GM19238 (cell line): Measurements from ENCODE around the gene CACNA1C.

ENCODE experiments used
- DNase-seq: peaks from one replicate; pipeline ENCODE4 v3.0.0; 2011; ENCODE audit warnings: low spot score; ENCODE audit not compliant: insufficient read length

CACNA1C gene

DNA sequence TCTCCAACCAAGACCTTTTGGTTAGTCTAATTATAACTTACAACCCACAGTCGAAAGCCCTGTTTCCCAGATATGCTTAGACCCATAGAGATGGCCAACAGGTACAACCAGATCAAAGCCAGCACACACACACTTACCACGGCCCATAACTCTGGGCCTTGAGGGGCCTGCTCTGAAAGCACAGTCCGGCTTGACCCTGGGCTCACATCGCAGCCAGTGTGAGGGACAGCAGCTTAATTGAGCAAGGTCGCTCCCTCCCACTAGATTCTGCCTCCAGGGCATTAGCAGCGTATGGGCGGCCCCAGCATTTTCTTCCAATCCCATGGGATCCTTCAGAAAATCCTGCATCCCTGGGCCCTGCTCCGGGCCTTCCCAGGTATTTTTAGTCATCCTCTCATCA, 584.6 kb downstream of the CACNA1C start:
- no peak for DNase-seq

DNA sequence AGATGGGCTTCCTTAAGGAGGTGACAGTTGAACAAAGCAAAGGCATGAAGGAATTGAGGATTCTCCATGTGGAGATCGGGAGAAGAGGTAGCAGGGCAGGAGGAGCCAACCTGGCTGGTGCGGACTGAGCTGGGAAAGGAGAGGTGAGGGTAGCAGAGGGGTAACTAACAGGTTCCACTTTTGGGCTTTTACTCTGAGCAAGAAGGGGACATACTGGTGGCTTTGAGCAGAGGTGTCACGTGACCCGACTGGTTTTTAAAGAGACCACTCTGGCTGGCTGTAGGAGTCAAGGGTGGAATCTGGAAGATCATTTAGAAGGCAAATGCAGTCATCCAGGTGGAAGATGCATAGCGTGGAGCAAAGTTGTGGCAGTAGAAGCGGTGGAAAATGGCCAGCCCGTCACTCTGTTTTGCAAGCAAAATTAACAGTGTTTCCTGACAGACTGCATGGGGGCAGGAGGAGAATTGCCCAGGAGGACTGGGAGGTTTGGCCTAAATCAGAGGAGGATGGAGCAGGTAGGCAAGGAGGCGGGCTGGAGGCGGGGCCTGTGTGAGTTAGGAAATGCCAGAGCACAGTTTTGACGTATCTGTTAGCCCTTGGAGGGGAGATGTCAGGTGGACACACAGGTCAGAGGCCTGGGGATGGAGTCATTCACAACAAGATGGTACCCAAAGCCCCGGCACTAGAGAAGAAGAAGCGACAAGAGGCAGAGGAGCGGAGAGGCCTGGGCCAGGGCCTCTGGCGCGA, 585.7 kb downstream of the CACNA1C start:
- no peak for DNase-seq

DNA sequence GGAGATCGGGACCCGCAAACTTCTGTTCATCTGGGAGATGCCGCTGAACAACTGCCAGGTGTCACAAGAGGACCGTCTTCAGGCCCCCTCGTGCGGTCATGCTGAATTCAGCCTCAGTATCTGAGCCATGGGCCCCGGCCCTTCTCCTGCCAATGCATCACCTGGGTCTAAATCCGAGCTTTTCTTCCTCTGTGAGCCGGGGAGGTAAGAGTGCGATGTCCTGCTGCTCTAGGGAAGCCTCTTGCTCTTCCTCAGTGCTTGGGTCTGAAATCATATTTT, 586.2 kb downstream of the CACNA1C start:
- no peak for DNase-seq

DNA sequence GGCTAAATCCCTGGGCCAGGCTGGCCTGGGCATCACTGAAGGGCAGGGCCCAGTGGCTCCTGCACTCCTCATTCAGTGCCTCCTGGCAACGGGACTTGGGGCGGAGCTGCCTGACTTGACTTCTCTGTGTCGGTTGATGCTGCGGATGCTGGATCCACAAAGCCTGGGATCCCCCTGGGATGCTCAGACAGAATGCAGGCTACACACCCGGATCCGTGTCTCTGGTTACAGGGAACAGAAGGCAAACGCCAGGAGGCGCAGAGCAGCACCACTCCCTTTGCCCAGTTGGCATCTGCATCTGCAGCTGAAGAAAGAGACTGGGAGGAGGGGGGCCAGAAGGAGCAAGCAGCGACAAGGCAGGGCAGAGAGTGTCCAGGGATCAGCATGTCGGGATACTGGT, 587.5 kb downstream of the CACNA1C start:
- DNase-seq, result no peak

DNA sequence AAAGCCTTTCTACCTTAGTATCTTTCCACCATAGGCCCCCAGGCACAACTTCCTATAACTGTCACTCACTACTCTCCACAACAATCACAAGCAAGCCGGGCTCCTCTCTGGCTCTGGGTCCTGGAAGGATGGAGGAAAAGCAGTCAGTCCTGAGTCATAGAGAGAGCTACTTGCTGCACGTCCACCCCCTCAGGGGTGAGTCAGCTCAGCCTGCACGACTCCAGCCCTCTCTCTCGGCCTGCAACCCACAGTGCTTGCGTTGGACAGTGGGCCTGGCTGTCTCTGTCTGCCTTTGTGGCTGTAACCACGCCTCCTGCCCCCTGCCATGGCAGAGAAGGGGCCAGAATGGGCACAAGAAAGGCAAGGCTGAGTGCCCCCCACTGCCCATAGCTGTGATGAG, 587.9 kb downstream of the CACNA1C start:
- no peak for DNase-seq

DNA sequence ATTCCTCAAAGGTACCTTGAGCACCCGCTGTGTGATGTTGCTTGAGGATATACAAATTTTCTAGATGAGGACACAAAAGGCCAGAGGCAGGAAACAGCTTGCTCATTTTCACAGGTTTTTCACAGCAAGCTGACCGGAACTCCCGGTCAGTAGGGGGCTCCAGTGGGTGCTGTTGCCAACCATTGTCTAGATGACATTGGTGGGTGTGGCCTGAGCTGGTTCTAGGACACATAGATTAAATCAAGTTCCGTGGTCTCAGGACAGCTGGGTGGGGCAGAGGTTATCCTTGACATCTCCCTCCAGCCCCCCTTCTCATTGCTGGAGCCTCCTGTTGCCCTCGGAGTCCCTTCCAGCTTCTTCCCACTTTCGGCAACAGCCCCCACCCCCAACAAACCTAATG, 588.4 kb downstream of the CACNA1C start:
- no peak for DNase-seq

DNA sequence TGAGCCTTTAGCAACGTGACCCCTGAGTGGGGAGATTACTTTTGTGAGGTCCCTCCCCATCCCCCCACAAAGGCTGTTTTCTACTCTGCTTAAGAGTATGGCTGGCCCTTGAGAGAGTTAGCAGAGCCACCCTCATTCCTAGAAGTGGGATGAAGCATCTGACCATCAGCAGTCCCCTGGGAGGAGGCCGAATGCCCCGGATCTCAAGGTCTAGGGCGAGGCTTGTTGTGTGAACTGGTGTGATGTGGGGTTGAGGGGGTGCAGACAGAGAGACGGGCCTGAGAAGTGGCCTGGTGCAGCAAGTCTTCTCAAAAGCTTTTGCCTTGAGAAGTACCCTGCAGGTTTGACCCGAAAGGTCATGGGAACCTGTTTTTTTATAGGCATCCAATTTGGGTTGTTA, 589.0 kb downstream of the CACNA1C start:
- DNase-seq, result no peak

DNA sequence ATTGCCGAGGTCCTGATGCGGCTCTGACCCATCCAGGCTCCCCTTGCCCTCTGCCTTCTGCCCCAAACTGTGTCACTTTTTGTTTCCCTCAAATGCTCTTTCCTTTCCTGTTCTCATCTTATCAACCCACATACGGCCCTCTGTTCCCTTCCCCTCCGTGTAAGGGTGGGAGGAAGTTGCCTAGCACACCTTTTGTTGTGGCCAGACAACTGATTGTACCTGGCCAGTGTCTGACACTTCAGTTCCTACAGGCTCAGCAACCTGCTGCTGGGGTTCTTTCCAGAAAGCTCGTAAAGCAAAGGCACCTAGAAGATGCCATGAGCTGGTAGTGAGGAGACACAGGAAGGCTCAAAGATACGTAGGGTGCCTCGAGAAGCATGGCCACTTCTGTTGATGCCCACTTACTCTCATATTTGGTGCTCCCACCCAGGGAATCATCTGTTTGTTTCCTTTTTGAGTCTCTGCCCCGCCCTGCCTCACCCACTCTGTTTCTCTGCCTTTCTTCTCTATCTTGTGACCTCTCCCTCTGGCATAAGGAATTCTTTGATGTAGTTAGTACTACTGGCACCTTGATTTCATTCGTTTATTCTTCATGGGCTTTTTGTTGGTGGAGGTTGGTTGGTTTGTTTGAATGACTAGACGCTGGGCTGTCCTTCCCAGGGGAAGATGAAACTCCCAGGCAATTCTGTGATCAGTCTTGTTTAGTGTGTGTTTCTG, 589.5 kb downstream of the CACNA1C start:
- no peak for DNase-seq

DNA sequence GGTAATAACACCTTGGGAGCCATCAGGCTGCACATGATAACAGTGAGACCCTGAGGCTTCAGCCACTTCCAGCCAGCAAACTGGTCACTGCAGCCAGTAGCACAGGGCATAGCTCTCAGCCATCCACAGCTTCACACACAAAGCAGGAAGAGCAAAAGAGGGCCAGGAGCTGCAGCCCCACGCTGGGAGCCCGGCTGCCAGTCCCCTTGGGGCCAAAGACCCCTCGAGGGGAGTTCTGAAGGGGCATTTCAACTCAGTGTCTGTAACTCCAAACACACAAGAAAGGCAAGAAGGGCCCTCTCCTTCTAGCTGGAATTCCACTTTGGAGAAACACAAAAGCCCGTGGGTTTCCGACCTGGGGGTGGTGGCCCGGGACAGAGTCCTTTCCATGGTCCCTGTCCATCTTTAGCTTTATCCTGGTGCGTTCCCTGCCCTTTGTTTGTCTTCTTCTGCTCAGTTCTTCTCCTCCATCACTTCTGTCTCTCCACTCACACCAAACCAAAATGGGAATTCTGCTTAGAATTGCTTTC, 590.2 kb downstream of the CACNA1C start:
- no peak for DNase-seq

DNA sequence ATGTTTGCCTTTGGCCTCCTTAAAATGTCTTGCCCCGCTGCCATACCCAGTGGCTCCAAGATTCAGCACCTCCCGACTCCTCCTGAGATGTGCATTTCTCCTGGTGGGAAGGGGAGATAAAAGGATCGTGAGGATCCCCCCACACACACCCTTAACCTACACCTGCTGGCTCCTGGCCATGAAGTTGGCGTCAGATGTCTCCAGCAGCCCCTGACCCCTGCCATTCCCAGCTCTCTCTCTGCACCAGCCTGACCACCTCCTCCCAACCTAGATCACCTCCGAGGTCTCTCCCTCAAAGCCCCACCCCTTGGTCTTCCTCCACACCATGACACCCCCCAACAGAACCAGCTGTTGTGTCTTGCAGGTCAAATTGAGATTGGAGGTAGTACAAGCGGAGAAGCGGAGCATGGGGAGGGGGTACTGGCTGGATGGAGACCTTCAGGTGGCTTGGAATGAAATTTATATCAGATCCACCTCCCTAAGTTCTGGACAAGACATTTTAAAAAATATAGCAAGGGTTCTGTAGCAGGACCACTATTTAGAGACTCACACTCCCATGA, 590.9 kb downstream of the CACNA1C start:
- DNase-seq, result no peak

DNA sequence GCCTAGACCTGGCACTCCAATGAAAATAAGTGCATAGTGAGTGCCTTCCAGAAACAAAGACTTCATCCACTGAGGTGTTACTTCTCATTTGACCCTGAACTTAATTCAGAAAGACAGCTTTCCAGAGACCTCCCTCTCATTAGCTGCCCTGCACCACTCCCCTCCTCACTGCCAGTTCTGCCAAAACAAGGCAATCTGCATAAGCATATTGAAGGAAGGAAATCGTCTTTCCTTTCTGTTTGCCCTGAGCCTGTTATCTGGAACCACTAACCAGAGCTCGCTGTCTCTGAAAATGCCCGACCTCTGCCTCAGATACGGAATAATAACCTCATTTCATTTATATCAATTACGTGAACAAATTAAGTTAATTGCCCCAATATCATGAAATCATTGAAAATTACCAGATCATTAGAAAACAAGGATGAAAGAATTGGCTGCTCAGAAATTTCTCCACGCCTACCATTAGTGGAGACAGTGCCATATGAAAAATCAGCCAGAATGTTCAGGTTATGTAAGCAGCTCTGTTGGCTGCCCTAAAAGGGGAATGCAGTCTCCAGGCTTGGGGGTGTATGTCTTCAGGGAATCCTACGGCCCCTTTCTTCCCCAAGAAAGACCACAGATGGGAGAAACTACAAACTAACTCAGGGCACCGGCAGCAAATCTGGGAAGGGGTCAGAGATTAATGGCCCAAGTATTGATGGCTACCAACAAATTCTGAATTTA, 592.1 kb downstream of the CACNA1C start:
- DNase-seq, result no peak

DNA sequence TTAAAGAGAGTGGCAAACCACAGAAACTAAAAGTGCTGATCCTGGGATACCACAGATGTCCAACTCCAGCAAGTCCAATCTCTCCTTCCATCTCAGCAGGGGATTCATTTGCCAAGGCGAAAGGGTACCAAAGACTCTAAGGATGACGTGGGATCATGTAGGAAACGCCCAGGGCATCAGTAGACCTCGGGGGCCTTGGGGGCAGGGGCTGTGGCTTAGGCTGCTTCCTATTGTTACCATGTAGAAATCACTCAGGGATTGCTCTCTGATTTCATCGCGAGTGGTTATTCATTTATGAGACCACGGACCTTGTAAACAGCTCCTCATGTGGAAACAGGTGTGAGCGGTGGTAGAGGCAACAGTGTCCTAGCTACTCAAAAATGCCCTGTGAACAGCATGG, 592.7 kb downstream of the CACNA1C start:
- no peak for DNase-seq

DNA sequence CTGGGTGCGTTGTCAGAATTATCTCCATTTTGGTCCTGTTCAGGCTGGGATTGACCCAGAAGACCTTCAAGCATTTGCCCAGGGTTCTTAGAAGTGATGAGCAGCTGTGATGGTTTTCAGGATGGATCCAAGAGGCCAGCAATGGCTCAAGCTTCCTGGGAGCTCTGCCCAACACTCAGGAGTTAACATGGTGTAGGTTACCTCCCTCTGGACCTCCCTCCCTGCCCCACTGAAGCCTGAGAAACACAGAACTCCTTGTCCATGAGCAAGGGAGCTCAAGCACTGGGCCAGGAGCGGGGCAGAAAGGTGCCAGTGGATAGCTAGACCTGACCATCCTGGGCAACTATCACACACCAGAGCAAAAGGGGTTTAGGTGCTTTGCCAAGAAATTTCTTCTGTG, 593.6 kb downstream of the CACNA1C start:
- DNase-seq, result no peak

DNA sequence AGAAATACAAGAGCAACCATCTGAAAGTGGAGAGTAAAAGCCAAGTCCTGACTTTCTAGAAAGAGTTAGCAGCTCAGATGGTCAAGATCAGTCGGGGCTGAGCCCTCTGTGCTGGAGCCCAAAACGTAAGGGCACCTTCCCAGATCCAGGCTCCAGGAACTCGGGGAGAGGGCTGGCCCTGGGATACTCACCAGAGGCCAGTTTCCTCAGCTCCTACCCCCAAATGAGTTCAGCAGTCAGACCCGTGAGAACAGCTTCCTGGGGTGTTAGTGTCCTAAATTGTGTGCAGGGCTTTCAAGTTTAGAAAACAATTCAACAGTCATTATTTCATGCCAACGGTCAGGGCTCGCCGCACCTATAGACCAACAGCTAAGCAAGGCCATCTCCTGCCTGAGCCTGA, 594.4 kb downstream of the CACNA1C start:
- no peak for DNase-seq

DNA sequence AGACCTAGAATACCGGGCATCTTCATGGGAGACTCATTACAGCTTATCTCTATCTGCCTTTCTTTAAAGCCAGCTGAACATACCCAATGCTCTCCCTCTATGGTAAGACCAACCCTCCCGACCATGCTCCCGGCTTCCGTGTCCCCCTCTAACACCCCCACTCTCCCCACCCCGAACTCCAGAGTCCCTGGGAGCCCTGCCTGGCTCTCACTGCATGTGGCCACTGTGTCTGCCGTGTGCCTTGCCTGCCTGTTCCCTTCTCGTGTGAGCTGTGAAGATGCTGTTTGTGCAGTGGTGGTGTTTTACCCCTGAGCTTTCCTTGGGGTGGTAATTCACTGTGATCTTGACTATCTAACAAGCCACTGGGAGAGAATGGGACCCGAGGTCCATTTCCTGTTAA, 595.6 kb downstream of the CACNA1C start:
- DNase-seq, result no peak

DNA sequence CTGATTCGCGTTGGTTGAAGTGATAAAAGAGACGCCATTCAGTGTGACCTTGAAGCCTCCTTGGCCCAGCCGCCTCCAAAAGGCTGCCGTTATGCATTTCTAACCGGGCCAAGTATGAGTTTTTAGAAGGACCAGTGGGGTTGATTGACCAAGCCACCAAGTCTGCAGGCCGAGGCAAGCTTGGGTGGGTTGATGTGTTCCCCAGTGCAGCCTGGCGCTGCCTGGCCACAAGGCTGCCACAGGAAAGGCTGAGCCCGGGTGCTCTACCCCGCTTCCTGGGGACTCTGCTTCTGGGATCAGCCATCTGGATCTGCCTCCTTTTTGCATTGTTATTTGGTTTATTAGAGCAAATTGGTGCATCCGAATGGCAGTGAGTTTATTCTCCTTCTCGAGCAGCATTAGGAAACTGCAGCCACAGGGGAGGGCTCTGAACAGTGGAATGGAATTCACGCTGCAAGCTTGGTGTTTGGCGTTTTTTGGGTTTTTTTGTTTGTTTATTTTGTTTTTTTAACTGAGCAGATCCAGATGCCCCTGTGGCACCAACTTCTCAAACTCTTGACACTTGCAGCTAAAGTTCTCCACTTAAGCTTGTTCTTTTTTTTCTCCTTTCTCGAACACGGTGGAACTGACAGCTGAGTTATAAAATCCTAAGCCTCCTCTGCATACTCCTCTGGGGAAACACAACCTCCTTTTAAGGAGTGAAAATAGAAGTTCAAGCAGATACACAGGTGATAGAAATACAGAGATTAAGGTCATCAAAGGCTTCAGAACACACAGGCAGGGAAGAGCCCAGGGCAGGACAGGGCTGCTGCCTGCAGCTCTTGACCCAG, 596.6 kb downstream of the CACNA1C start:
- no peak for DNase-seq

DNA sequence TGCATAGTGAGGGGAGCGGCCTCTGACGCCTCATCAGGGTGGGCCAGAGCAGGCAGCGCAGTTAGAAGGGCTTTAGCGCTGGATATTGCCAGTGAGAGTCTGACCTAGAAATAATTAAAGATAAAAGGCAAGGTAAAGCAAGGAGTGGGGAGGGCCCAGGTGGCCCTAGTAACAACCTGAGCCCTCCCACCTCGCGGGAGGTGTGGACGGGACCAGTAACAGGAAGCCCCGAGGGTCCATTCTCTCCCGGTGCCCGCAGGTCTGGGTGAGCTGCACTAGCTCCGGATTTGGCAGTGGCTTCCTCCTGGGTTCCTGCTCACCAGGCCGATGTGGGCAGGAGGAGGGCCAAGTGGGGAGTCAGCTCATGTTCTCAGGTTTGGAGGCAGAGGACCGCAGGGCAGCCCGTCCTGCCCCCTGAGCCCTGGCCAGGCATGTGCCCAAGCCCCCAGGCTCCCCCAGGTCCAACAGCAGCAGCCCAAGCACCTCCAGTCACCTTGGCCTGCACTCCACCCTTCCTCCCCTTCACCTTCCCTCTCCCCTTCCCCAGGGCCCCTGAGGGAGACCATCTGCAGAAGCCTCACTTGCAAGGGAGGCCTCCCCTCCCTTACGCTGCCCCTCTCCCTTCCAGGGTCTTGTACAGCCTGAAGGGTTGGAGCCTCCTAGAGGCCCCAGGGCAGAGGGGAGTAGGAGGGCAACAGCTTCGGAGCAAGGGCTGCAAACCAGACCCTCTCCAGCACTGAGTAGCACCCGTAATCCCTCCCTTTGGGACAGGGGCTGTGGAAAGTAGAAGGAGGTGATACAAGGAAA, 597.7 kb downstream of the CACNA1C start:
- DNase-seq, result no peak

DNA sequence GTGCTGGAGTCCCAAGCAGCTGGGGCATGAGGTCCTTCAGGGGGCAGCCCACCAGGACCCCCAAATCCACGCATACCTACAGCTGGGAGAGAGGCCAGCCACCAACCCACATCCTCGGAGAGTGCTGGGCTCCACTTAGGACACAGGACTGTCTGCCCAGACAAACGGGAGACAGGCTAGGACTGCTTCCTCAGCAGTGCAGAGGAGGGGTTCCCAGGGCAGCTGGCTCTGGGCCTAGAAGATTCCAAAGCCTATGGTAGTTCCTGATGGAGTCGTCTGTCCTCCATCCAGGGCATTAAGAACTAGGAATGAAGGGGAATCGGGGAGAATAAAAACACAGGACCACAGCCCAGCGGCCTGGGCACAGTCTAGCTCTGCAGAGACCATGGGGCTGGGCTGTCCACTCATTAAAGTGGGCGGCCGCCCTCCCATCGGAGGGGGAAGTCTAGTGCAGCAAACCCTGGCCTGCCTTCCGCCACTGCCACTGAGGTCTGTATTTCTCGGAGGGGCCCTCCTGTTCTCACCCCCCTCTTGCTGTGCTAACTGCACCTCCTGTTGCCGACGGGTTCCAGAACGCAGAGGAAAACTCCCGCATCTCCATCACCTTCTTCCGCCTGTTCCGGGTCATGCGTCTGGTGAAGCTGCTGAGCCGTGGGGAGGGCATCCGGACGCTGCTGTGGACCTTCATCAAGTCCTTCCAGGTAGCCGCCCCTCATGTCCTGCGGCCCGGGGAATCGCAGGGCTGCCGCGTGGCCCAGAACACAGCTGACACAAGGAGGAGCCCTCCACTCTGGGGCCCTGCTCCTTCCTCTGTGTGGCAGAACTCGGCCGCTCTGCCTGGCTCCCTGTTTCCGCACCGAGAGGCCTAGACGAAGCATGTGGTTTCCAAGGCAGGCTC, 598.5 kb downstream of the CACNA1C start:
- no peak for DNase-seq

DNA sequence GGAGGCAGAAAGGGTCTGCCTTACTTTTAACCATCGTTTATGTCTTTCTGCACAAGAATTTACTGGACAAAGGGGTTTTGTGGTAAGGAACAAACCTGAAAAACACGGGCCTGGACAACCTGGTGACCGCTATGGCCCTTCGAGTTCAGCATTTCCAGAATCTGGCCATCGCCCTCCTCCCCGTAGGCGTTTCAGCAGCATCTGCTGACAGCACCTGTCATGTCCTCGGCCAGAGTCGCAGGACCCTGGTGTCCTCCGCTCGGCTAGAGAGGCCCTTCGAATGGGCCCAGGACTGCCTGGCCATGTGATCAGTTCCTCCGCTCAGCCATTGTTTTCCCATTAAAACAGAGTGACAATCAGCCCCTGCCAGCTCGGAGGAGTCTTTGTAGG, 599.2 kb downstream of the CACNA1C start:
- no peak for DNase-seq
